Measurements from ENCODE around the gene ALDH1A2. TPM values are rescaled to one million over a fixed set of nuclear protein-coding genes. Genes with fewer than 3 reads are reported as not detected.

Gene ALDH1A2
- total RNA-seq, 4 donors from 2014 or later: 8.0 to 24.3 (median 13.9) TPM

GRCh38 chr15:57969355-57969754, 96.2 kb downstream of the ALDH1A2 start:
- 61 to 72% methylated on average over 5 of the region's 5 CpGs for WGBS, 2 donors
- H3K36me3 ChIP-seq: no peaks in the 10 kb centered on the region
- no peaks in the 10 kb centered on the region for H3K27me3 ChIP-seq
- DNase-seq (ENCODE audit: low spot score in 2 of 2): no peak
- no peaks in the 10 kb centered on the region for H3K4me1 ChIP-seq
- no peaks in the 10 kb centered on the region for H3K9me3 ChIP-seq
- TF ChIP-seq EP300 (IDR thresholded peaks at IDR 0.05): no peak
- no peak for TF ChIP-seq CTCF (IDR thresholded peaks at IDR 0.05)
- no peak for TF ChIP-seq POLR2A (IDR thresholded peaks at IDR 0.05)
- no peak overlapping the region for H3K27ac ChIP-seq
- no peak overlapping the region for H3K4me3 ChIP-seq

GRCh38 chr15:57962887-57963286, 102.6 kb downstream of the ALDH1A2 start:
- H3K9me3 ChIP-seq: no peaks in the 10 kb centered on the region
- 85% methylated on average over 4 of the region's 4 CpGs for WGBS, 2 donors

GRCh38 chr15:57961919-57962318, 103.6 kb downstream of the ALDH1A2 start:
- no peak for TF ChIP-seq CTCF (IDR thresholded peaks at IDR 0.05)
- TF ChIP-seq POLR2A (IDR thresholded peaks at IDR 0.05): no peak
- TF ChIP-seq EP300 (IDR thresholded peaks at IDR 0.05): no peak
- Histone ChIP-seq H3K27me3 (no peaks in the 10 kb centered on the region), H3K4me1 (no peaks in the 10 kb centered on the region), H3K9me3 (no peaks in the 10 kb centered on the region), H3K27ac (no peak overlapping the region), H3K36me3 (no peaks in the 10 kb centered on the region), H3K4me3 (no peak overlapping the region)
- 53 to 60% methylated on average over 4 of the region's 4 CpGs for WGBS, 2 donors
- DNase-seq (ENCODE audit: low spot score in 2 of 2): no peak

More at GRCh38 chr15:57962887-57963286, 102.6 kb downstream of the ALDH1A2 start:
- DNase-seq (ENCODE audit: low spot score in 2 of 2): no peak
- TF ChIP-seq EP300 (IDR thresholded peaks at IDR 0.05) (no peak), POLR2A (IDR thresholded peaks at IDR 0.05) (no peak), CTCF (IDR thresholded peaks at IDR 0.05) (no peak)
- no peaks in the 10 kb centered on the region for H3K36me3 ChIP-seq
- no peak overlapping the region for H3K27ac ChIP-seq
- H3K4me1 ChIP-seq: no peaks in the 10 kb centered on the region
- H3K4me3 ChIP-seq: no peak overlapping the region
- H3K27me3 ChIP-seq: no peaks in the 10 kb centered on the region

GRCh38 chr15:57957113-57957512, 108.4 kb downstream of the ALDH1A2 start:
- Histone ChIP-seq H3K9me3 (no peaks in the 10 kb centered on the region), H3K27ac (no peak overlapping the region), H3K36me3 (no peaks in the 10 kb centered on the region), H3K27me3 (no peaks in the 10 kb centered on the region), H3K4me1 (no peaks in the 10 kb centered on the region), H3K4me3 (no peak overlapping the region)
- WGBS, 2 donors: 86 to 90% methylated on average over 5 of the region's 5 CpGs
- DNase-seq (ENCODE audit: low spot score in 2 of 2): no peak
- TF ChIP-seq POLR2A (IDR thresholded peaks at IDR 0.05): no peak
- no peak for TF ChIP-seq CTCF (IDR thresholded peaks at IDR 0.05)
- TF ChIP-seq EP300 (IDR thresholded peaks at IDR 0.05): no peak

GRCh38 chr15:57953874-57954273, 111.6 kb downstream of the ALDH1A2 start:
- no peak for DNase-seq (ENCODE audit: low spot score in 2 of 2)
- 64 to 82% methylated on average over 2 of the region's 2 CpGs for WGBS, 2 donors

More at GRCh38 chr15:57953874-57954273, 111.6 kb downstream of the ALDH1A2 start:
- Histone ChIP-seq H3K9me3 (no peaks in the 10 kb centered on the region), H3K27ac (no peak overlapping the region), H3K36me3 (no peaks in the 10 kb centered on the region), H3K27me3 (peaks cover 0 to 3% of the 10 kb centered on the region in 2 donors), H3K4me3 (no peak overlapping the region), H3K4me1 (no peaks in the 10 kb centered on the region)
- TF ChIP-seq POLR2A (IDR thresholded peaks at IDR 0.05) (no peak), EP300 (IDR thresholded peaks at IDR 0.05) (no peak), CTCF (IDR thresholded peaks at IDR 0.05) (no peak)

Data from tibial nerve (tissue), 4 donors.